Smooth muscle cell (in vitro differentiated cells): ENCODE measurements around the gene SSH3. TPM values are rescaled to one million over a fixed set of nuclear protein-coding genes. Genes with fewer than 3 reads are reported as not detected.

ENCODE experiments used
- DNase-seq: peaks from one replicate; lab custom pipeline; 2025; ENCODE audit not compliant: unreplicated experiment; lab: John Stamatoyannopoulos, UW
- H2AFZ ChIP-seq: fragments of 200-600 bp; sonication (generic); 2 replicates; pipeline ENCODE4 v1.6.0; 2016; ENCODE audit warnings: antibody characterized with exemption, low read depth, mild to moderate bottlenecking
- H3F3A ChIP-seq: fragments of 200-600 bp; sonication (generic); 2 replicates; pipeline ENCODE4 v1.6.0; 2017; ENCODE audit warnings: antibody characterized with exemption, low read depth
- H3K27ac ChIP-seq: fragments of 200-600 bp; sonication (generic); 2 replicates; pipeline ENCODE4 v1.5.1; 2016; ENCODE audit warnings: low read depth, mild to moderate bottlenecking
- H3K27me3 ChIP-seq: fragments of 200-600 bp; sonication (generic); 2 replicates; pipeline ENCODE4 v1.6.1; 2016; ENCODE audit warnings: low read depth, mild to moderate bottlenecking
- H3K36me3 ChIP-seq: fragments of 200-600 bp; sonication (generic); 2 replicates; pipeline ENCODE4 v1.5.1; 2016; ENCODE audit warnings: low read depth
- H3K4me1 ChIP-seq: fragments of 200-600 bp; sonication (generic); 2 replicates; pipeline ENCODE4 v1.5.1; 2016; ENCODE audit warnings: low read depth
- H3K4me2 ChIP-seq: fragments of 200-600 bp; sonication (generic); 2 replicates; pipeline ENCODE4 v1.6.0; 2016; ENCODE audit warnings: mild to moderate bottlenecking
- H3K4me3 ChIP-seq: fragments of 200-600 bp; sonication (generic); 2 replicates; pipeline ENCODE4 v1.5.1; 2016; ENCODE audit warnings: mild to moderate bottlenecking
- H3K79me2 ChIP-seq: fragments of 200-600 bp; sonication (generic); 2 replicates; pipeline ENCODE4 v1.6.0; 2016; ENCODE audit warnings: low read depth, mild to moderate bottlenecking
- H3K9ac ChIP-seq: fragments of 200-600 bp; sonication (generic); 2 replicates; pipeline ENCODE4 v1.6.0; 2016; ENCODE audit warnings: low read depth
- H3K9me3 ChIP-seq: fragments of 200-600 bp; sonication (generic); replicated peaks from 2 replicates; pipeline ENCODE4 v1.5.1; 2016; ENCODE audit warnings: low read depth
- H4K20me1 ChIP-seq: fragments of 200-600 bp; sonication (generic); 2 replicates; pipeline ENCODE4 v1.6.0; 2016; ENCODE audit warnings: low read depth
- CTCF ChIP-seq: fragments of 200-600 bp; sonication (generic); IDR thresholded peaks from 2 replicates; pipeline ENCODE4 v1.5.1; 2017; ENCODE audit warnings: borderline replicate concordance, mild to moderate bottlenecking, antibody characterized with exemption; ENCODE audit not compliant: insufficient read depth, poor library complexity, severe bottlenecking
- WGBS: methylation state at CpG from one replicate; pipeline ENCODE4 v1.1.7; 2016; ENCODE audit warnings: low lambda C conversion rate; 5-methylcytosine and 5-hydroxymethylcytosine counted together
- polyA plus RNA-seq: library from polyadenylated mRNA; unstranded; fragments of >200 nt; fragmentation: Nextera tagmentation; extraction: Ambion mirVana; gene quantifications from 2 replicates; pipeline ENCODE4 v1.2.1, GENCODE V29; 2016
- total RNA-seq: library from RNA; depleted of rRNA; stranded (reverse); fragments of >200 nt; gene quantifications from 2 replicates; pipeline ENCODE4 v1.2.3, GENCODE V29; 2014

The SSH3 gene
- total and polyA plus RNA-seq, 2 experiments from 2014 or later = 23.9 to 29.3 TPM

- Histone ChIP-seq H3K4me3 (no peak overlapping the region), H3K36me3 (no peaks in the 10 kb centered on the region), H3F3A (peaks cover 5% of the 10 kb centered on the region), H3K27me3 (no peaks in the 10 kb centered on the region), H3K9ac (no peak overlapping the region), H2AFZ (no peak overlapping the region), H3K4me1 (peaks cover 2% of the 10 kb centered on the region), H4K20me1 (peaks cover 19% of the 10 kb centered on the region), H3K9me3 (no peaks in the 10 kb centered on the region), H3K79me2 (peaks cover 32% of the 10 kb centered on the region), H3K27ac (no peak overlapping the region), H3K4me2 (no peak overlapping the region)
- 95% methylated on average over 5 of the region's 5 CpGs for WGBS
- TF ChIP-seq CTCF = no peak
- DNase-seq = no peak
Observed at GRCh38 chr11:67264260-67264659, 39.1 kb upstream of the SSH3 start.

- DNase-seq = no peak
- H3F3A ChIP-seq = peaks cover 5% of the 10 kb centered on the region
- no peak overlapping the region for H2AFZ ChIP-seq
Observed at GRCh38 chr11:67264877-67265632, 38.3 kb upstream of the SSH3 start.

GRCh38 chr11:67265633-67266448, 37.5 kb upstream of the SSH3 start:
- Histone ChIP-seq H3K36me3 (no peaks in the 10 kb centered on the region), H3K79me2 (peaks cover 48% of the 10 kb centered on the region), H3K4me1 (peaks cover 18% of the 10 kb centered on the region), H3F3A (peaks cover 5% of the 10 kb centered on the region), H2AFZ (no peak overlapping the region), H3K27ac (no peak overlapping the region), H3K27me3 (no peaks in the 10 kb centered on the region), H3K4me2 (peak overlapping the region; percentile 76), H3K9me3 (no peaks in the 10 kb centered on the region), H4K20me1 (peaks cover 35% of the 10 kb centered on the region), H3K4me3 (peak overlapping the region; percentile 32), H3K9ac (peak overlapping the region; percentile 34)
- TF ChIP-seq CTCF = peak; percentile 71
- peak; percentile 45 for DNase-seq
- 28% methylated on average over 33 of the region's 54 CpGs for WGBS

More at GRCh38 chr11:67264877-67265632, 38.3 kb upstream of the SSH3 start:
- Histone ChIP-seq H3K9ac (no peak overlapping the region), H4K20me1 (peaks cover 27% of the 10 kb centered on the region), H3K79me2 (peaks cover 40% of the 10 kb centered on the region), H3K27me3 (no peaks in the 10 kb centered on the region), H3K9me3 (no peaks in the 10 kb centered on the region), H3K4me1 (peaks cover 10% of the 10 kb centered on the region), H3K36me3 (no peaks in the 10 kb centered on the region), H3K4me3 (no peak overlapping the region), H3K4me2 (no peak overlapping the region), H3K27ac (no peak overlapping the region)
- no peak for TF ChIP-seq CTCF
- WGBS = 93% methylated on average over 7 of the region's 7 CpGs
